D721Med (cell line): ENCODE data around the gene SEZ6L.

Source experiments
- DNase-seq: peaks from one replicate; pipeline ENCODE4 v3.0.0; 2011; ENCODE audit warnings: low spot score; ENCODE audit not compliant: insufficient read length
- FAIRE-seq: peaks from 2 replicates; lab custom pipeline; 2011; peaks lifted over from hg19 to GRCh38; lab: Jason Lieb, UNC
- CTCF ChIP-seq: IDR thresholded peaks from 2 replicates; pipeline ENCODE4 v1.5.1; 2012; ENCODE audit warnings: mild to moderate bottlenecking, control low read depth; ENCODE audit not compliant: insufficient read depth; ENCODE audit errors: missing control alignments

The SEZ6L gene

GRCh38 chr22:26429458-26430286 lies 260.4 kb downstream of the SEZ6L start:
- no peak for TF ChIP-seq CTCF
- no peak for FAIRE-seq
- no peak for DNase-seq

- no peak for TF ChIP-seq CTCF
- DNase-seq = no peak
- no peak for FAIRE-seq
Observed at GRCh38 chr22:26430600-26430999, 261.3 kb downstream of the SEZ6L start.

GRCh38 chr22:26431261-26431995 lies 262.2 kb downstream of the SEZ6L start:
- FAIRE-seq (no peak), DNase-seq (no peak)
- no peak for TF ChIP-seq CTCF

- DNase-seq = no peak
- FAIRE-seq = no peak
- no peak for TF ChIP-seq CTCF
Observed at GRCh38 chr22:26432619-26433311, 263.5 kb downstream of the SEZ6L start.
